ENCODE results near the gene PDIA5.

DNA sequence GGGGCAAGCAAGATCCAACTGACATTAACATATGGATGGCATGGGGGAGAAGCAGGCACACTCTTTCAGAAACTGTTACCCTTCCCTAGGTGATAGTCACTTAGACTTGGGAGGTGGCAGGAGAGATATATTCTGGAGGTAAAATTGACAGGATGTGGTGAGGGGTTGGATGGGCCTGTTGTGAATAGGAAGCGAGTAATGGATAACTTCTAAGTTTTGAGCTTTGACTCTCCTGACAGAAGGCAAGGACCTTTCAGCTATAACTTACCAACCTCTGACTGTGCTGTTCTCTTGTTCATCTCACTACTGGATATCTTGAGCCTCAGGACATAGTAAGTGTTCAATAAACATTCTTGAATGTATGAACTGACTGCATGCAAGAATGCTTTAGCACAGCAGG, 1.9 kb upstream of the PDIA5 start:
- TF ChIP-seq NR2C2 (CRISPR knock-in tag; IDR thresholded peaks at IDR 0.05) = no peak
- no peak for TF ChIP-seq CTCF (IDR thresholded peaks at IDR 0.05)
- TF ChIP-seq, protein P1, sequence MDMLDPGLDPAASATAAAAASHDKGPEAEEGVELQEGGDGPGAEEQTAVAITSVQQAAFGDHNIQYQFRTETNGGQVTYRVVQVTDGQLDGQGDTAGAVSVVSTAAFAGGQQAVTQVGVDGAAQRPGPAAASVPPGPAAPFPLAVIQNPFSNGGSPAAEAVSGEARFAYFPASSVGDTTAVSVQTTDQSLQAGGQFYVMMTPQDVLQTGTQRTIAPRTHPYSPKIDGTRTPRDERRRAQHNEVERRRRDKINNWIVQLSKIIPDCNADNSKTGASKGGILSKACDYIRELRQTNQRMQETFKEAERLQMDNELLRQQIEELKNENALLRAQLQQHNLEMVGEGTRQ (CRISPR knock-in tag; IDR thresholded peaks at IDR 0.05) = no peak
- no peak for TF ChIP-seq TEAD4 (CRISPR knock-in tag; IDR thresholded peaks at IDR 0.05)
- TF ChIP-seq ATF2 (CRISPR knock-in tag; IDR thresholded peaks at IDR 0.05; ENCODE audit: borderline replicate concordance, low read depth) = no peak
- no peak for TF ChIP-seq ATF3 (CRISPR knock-in tag; conservative IDR thresholded peaks at IDR 0.05)
- no peak for TF ChIP-seq MXD4 (CRISPR knock-in tag; IDR thresholded peaks at IDR 0.05; ENCODE audit: borderline replicate concordance)
- TF ChIP-seq KAT7 (CRISPR knock-in tag; IDR thresholded peaks at IDR 0.05; ENCODE audit: borderline replicate concordance) = no peak
- no peak for TF ChIP-seq CREM (CRISPR knock-in tag; IDR thresholded peaks at IDR 0.05)
- TF ChIP-seq TEAD1 (CRISPR knock-in tag; IDR thresholded peaks at IDR 0.05) = no peak
- TF ChIP-seq, protein P2, sequence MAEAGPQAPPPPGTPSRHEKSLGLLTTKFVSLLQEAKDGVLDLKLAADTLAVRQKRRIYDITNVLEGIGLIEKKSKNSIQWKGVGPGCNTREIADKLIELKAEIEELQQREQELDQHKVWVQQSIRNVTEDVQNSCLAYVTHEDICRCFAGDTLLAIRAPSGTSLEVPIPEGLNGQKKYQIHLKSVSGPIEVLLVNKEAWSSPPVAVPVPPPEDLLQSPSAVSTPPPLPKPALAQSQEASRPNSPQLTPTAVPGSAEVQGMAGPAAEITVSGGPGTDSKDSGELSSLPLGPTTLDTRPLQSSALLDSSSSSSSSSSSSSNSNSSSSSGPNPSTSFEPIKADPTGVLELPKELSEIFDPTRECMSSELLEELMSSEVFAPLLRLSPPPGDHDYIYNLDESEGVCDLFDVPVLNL (CRISPR knock-in tag; IDR thresholded peaks at IDR 0.05; ENCODE audit: borderline replicate concordance, low read depth) = no peak

Measured in WTC11 (cell line).